H1 (cell line): ENCODE data around the gene SNTG2. TPM values are rescaled to one million over a fixed set of nuclear protein-coding genes. Genes with fewer than 3 reads are reported as not detected.

Experiments used
- CTCF ChIA-PET: fragments of 300-600 bp; sonication (Branson Sonifier 250); formaldehyde crosslinking; loops from one replicate; lab custom pipeline; 2021; ENCODE audit not compliant: partially characterized antibody; lab: Charles Lee
- POLR2A ChIA-PET: fragments of 300-600 bp; sonication (Branson Sonifier 250); formaldehyde crosslinking; loops from one replicate; lab custom pipeline; 2021; ENCODE audit warnings: inconsistent platforms; ENCODE audit not compliant: partially characterized antibody; lab: Charles Lee
- DNase-seq, 2 experiments: peaks; one replicate each; pipeline versions ENCODE4 v3.0.0 to v3.0.0-alpha.2; 2010 to 2022; ENCODE audit warnings: low spot score in 2 of 2, low read depth in 1 of 2, mixed read lengths in 1 of 2
- FAIRE-seq: peaks from 2 replicates; lab custom pipeline; 2011; peaks lifted over from hg19 to GRCh38; lab: Jason Lieb, UNC
- H2AFZ ChIP-seq: 2 replicates; pipeline ENCODE4 v1.8.1; 2012; ENCODE audit warnings: low read length, inconsistent platforms
- H2AK5ac ChIP-seq: 2 replicates; pipeline ENCODE4 v1.6.1; 2013; ENCODE audit warnings: low read depth, low read length
- H2BK120ac ChIP-seq: replicated peaks from 2 replicates; pipeline ENCODE3; 2013; ENCODE audit warnings: low read depth, low read length, inconsistent platforms
- H2BK12ac ChIP-seq: 2 replicates; pipeline ENCODE4 v1.6.1; 2013; ENCODE audit warnings: low read depth, low read length
- H2BK15ac ChIP-seq: 2 replicates; pipeline ENCODE4 v1.6.1; 2013; ENCODE audit warnings: low read length
- H2BK20ac ChIP-seq: 2 replicates; pipeline ENCODE4 v1.6.1; 2013; ENCODE audit warnings: low read length
- H2BK5ac ChIP-seq: 2 replicates; pipeline ENCODE4 v1.6.1; 2013; ENCODE audit warnings: low read depth, low read length
- H3K14ac ChIP-seq: 2 replicates; pipeline ENCODE4 v1.6.1; 2013; ENCODE audit warnings: inconsistent platforms; ENCODE audit not compliant: insufficient read length
- H3K18ac ChIP-seq: 2 replicates; pipeline ENCODE4 v1.6.1; 2013; ENCODE audit warnings: low read length; ENCODE audit errors: extremely low read depth
- H3K23ac ChIP-seq: 2 replicates; pipeline ENCODE4 v1.6.1; 2013; ENCODE audit warnings: inconsistent platforms; ENCODE audit not compliant: insufficient read length
- H3K23me2 ChIP-seq: 2 replicates; pipeline ENCODE4 v1.6.1; 2013; ENCODE audit warnings: low read depth, low read length
- H3K27ac ChIP-seq: 2 replicates; pipeline ENCODE4 v1.6.1; 2011; ENCODE audit warnings: low read depth, low read length, inconsistent platforms
- H3K27me3 ChIP-seq, 4 experiments: replicated peaks in 1 of 4; 1 replicate in 1 of 4; 2 replicates in 3 of 4; pipeline versions ENCODE4 v1.6.1 to v1.8.1; 2011 to 2013; ENCODE audit warnings: low read length in 3 of 4, mild to moderate bottlenecking in 3 of 4, inconsistent platforms in 2 of 4, mixed read lengths in 2 of 4, moderate library complexity in 1 of 4; ENCODE audit not compliant: control insufficient read depth in 3 of 4, insufficient read depth in 3 of 4; ENCODE audit errors: extremely low read depth in 1 of 4
- H3K36me3 ChIP-seq, 4 experiments: 2 replicates each; pipeline versions ENCODE4 v1.6.1 to v1.8.1; 2011 to 2013; ENCODE audit warnings: mild to moderate bottlenecking in 4 of 4, low read length in 3 of 4, moderate library complexity in 2 of 4, control low read depth in 1 of 4, inconsistent platforms in 1 of 4; ENCODE audit not compliant: insufficient read depth in 4 of 4, control insufficient read depth in 2 of 4
- H3K4ac ChIP-seq: replicated peaks from 2 replicates; pipeline ENCODE3; 2013; ENCODE audit warnings: low read length, low read depth, mixed read lengths, inconsistent platforms; ENCODE audit not compliant: insufficient read length
- H3K4me1 ChIP-seq, 4 experiments: replicated peaks in 1 of 4; 1 replicate in 1 of 4; 2 replicates in 3 of 4; pipeline versions ENCODE4 v1.6.1 to v1.8.1; 2011 to 2013; ENCODE audit warnings: low read length in 3 of 4, inconsistent platforms in 2 of 4, mixed read lengths in 1 of 4; ENCODE audit not compliant: insufficient read depth in 4 of 4, control insufficient read depth in 3 of 4
- H3K4me2 ChIP-seq, 2 experiments: 2 replicates each; pipeline versions ENCODE4 v1.6.1 to v1.8.1; 2011 to 2013; ENCODE audit warnings: low read depth in 2 of 2, low read length in 2 of 2, control low read depth in 1 of 2, inconsistent platforms in 1 of 2, mild to moderate bottlenecking in 1 of 2; ENCODE audit not compliant: insufficient read depth in 1 of 2
- H3K4me3 ChIP-seq, 4 experiments: fragments of 200-600, 300-600 bp in 1 of 4; sonication (generic), shearing (Covaris generic), sonication (Bioruptor Twin) in 1 of 4; 2 replicates each; pipeline versions ENCODE4 v1.5.1 to v1.8.1; 2011 to 2016; ENCODE audit warnings: low read length in 4 of 4, low read depth in 3 of 4, control low read depth in 2 of 4, inconsistent platforms in 2 of 4, mild to moderate bottlenecking in 2 of 4, mixed read lengths in 1 of 4, moderate library complexity in 1 of 4; ENCODE audit not compliant: insufficient read depth in 2 of 4; ENCODE audit errors: extremely low read depth in 1 of 4
- H3K56ac ChIP-seq: replicated peaks from 2 replicates; pipeline ENCODE3; 2013; ENCODE audit warnings: low read depth, mild to moderate bottlenecking, mixed read lengths, low read length, inconsistent platforms; ENCODE audit not compliant: insufficient read length
- H3K79me1 ChIP-seq: 2 replicates; pipeline ENCODE4 v1.6.1; 2013; ENCODE audit warnings: low read depth, low read length, control low read depth
- H3K79me2 ChIP-seq, 2 experiments: 2 replicates each; pipeline versions ENCODE4 v1.6.1 to v1.8.1; 2012 to 2013; ENCODE audit warnings: low read length in 2 of 2, mild to moderate bottlenecking in 2 of 2, inconsistent platforms in 1 of 2; ENCODE audit not compliant: insufficient read depth in 2 of 2, control insufficient read depth in 1 of 2
- H3K9ac ChIP-seq, 4 experiments: replicated peaks in 1 of 4; 1 replicate in 1 of 4; 2 replicates in 3 of 4; pipeline versions ENCODE4 v1.6.1 to v1.8.1; 2011 to 2013; ENCODE audit warnings: low read depth in 3 of 4, low read length in 3 of 4, control low read depth in 2 of 4, mild to moderate bottlenecking in 2 of 4, moderate library complexity in 2 of 4, inconsistent platforms in 1 of 4; ENCODE audit errors: extremely low read depth in 1 of 4
- H3K9me3 ChIP-seq, 2 experiments: 2 replicates each; pipeline versions ENCODE4 v1.6.1 to v1.8.1; 2012 to 2013; ENCODE audit warnings: mild to moderate bottlenecking in 2 of 2, moderate library complexity in 2 of 2, control low read depth in 1 of 2, inconsistent platforms in 1 of 2, low read depth in 1 of 2, low read length in 1 of 2, mixed read lengths in 1 of 2; ENCODE audit not compliant: insufficient read depth in 2 of 2
- H4K20me1 ChIP-seq, 2 experiments: replicated peaks in 1 of 2; 2 replicates each; pipeline versions ENCODE3 to v1.8.1; 2011 to 2013; ENCODE audit warnings: inconsistent platforms in 2 of 2, low read length in 2 of 2, mild to moderate bottlenecking in 1 of 2; ENCODE audit not compliant: insufficient read depth in 2 of 2, control insufficient read depth in 1 of 2
- H4K5ac ChIP-seq: 2 replicates; pipeline ENCODE4 v1.6.1; 2013; ENCODE audit warnings: low read length, low read depth, mixed read lengths, inconsistent platforms; ENCODE audit not compliant: insufficient read length
- H4K8ac ChIP-seq: 2 replicates; pipeline ENCODE4 v1.8.0; 2013; ENCODE audit warnings: mild to moderate bottlenecking, moderate library complexity, low read length, inconsistent platforms; ENCODE audit not compliant: insufficient read depth; ENCODE audit errors: extremely low read depth
- H4K91ac ChIP-seq: replicated peaks from 2 replicates; pipeline ENCODE3; 2013; ENCODE audit warnings: low read length, mixed read lengths, inconsistent platforms; ENCODE audit not compliant: insufficient read length
- EP300 ChIP-seq, 2 experiments: IDR thresholded peaks; 1 replicate in 1 of 2; 2 replicates in 1 of 2; pipeline ENCODE4 v1.6.1; 2011 to 2012; ENCODE audit warnings: low read depth in 2 of 2, low read length in 2 of 2, mild to moderate bottlenecking in 2 of 2, borderline replicate concordance in 1 of 2, inconsistent platforms in 1 of 2, moderate library complexity in 1 of 2
- GTF2F1 ChIP-seq: IDR thresholded peaks from 2 replicates; pipeline ENCODE4 v1.6.1; 2012; ENCODE audit warnings: low read depth, low read length, improper control_type of control experiment, borderline replicate concordance
- RBBP5 ChIP-seq: IDR thresholded peaks from 2 replicates; pipeline ENCODE4 v1.7.1; 2012; ENCODE audit warnings: low read depth, mild to moderate bottlenecking, inconsistent platforms, low read length, moderate library complexity, borderline replicate concordance
- SIRT6 ChIP-seq: IDR thresholded peaks from one replicate; pipeline ENCODE4 v1.7.1; 2012; ENCODE audit warnings: low read length, inconsistent platforms
- TEAD4 ChIP-seq: IDR thresholded peaks from 2 replicates; pipeline ENCODE4 v1.6.1; 2012; ENCODE audit warnings: low read depth, low read length, inconsistent platforms, mixed read lengths
- WGBS, 2 experiments: shearing (Covaris generic) in 1 of 2; methylation state at CpG; one replicate each; pipeline versions ENCODE4 v1.1.6 to v1.1.7; 2013 to 2015; ENCODE audit warnings: low lambda C conversion rate in 2 of 2, mixed read lengths in 2 of 2, inconsistent platforms in 1 of 2, low coverage in 1 of 2, missing lambda C conversion rate in 1 of 2; ENCODE audit not compliant: insufficient replicate concordance in 2 of 2, insufficient coverage in 1 of 2, insufficient read length in 1 of 2; ENCODE audit errors: extremely low coverage in 1 of 2, missing lambda C conversion rate in 1 of 2; 5-methylcytosine and 5-hydroxymethylcytosine counted together
- polyA plus RNA-seq, 7 experiments: library from polyadenylated mRNA; depleted of rRNA in 3 of 7; stranded (reverse) in 5 of 7; unstranded in 2 of 7; fragments of >200 nt in 5 of 7; fragments of 200-250 nt in 2 of 7; gene quantifications; 1 replicate in 5 of 7; 2 replicates in 1 of 7; 4 replicates in 1 of 7; pipeline versions ENCODE4 v1.2.1 to v1.2.3, GENCODE V29; 2011 to 2013; ENCODE audit warnings: missing spikeins in 2 of 7, mixed read lengths in 2 of 7
- total RNA-seq: library from RNA; stranded (reverse); fragmentation: NEBNext Ultra II Directional; extraction: Animal tissue kit (Norgen Biotek cat#: 25700); gene quantifications from 2 replicates; pipeline ENCODE4 v1.2.1, GENCODE V29; 2021

SNTG2 gene
- total and polyA plus RNA-seq, 2 of the 8 experiments (the other 6 are each of a cell fraction or from before 2014, with no cell fraction given): 6.6 to 18.1 TPM

- peaks cover 4% of the 10 kb centered on the region; the same call in 1 of the 2 replicates for H3K79me1 ChIP-seq
- no peak overlapping the region for H2BK5ac ChIP-seq
- H3K9ac ChIP-seq: no peak overlapping the region
- WGBS, 2 experiments: 92% methylated on average over 10 of the region's 10 CpGs; no CpG with 5 or more reads in 1 of the 2 experiments
- H4K91ac ChIP-seq: no peak overlapping the region
- H2BK120ac ChIP-seq: no peak overlapping the region
- H3K23ac ChIP-seq: no peak overlapping the region
- no peak overlapping the region for H4K5ac ChIP-seq
- ChIA-PET POLR2A (interaction anchor here (1.2 kb wide), 1 partner anchor 150 kb away, joined by 5 read pairs; no protein-coding TSS in a partner anchor), CTCF (interaction anchor here (1.0 to 1.4 kb wide), 3 partner anchors 38 to 149 kb away, joined by 3 to 4 read pairs (median 3); no protein-coding TSS in a partner anchor)
- H2BK15ac ChIP-seq: no peak overlapping the region
- no peak overlapping the region for H3K27ac ChIP-seq
- no peak overlapping the region for H3K18ac ChIP-seq
- no peak overlapping the region for H2BK20ac ChIP-seq
- H4K20me1 ChIP-seq: peaks cover 0 to 2% of the 10 kb centered on the region in 2 experiments
- no peak overlapping the region for H3K4me3 ChIP-seq
- no peaks in the 10 kb centered on the region for H3K4me1 ChIP-seq
- H3K56ac ChIP-seq: no peak overlapping the region
- no peak overlapping the region for H2AFZ ChIP-seq
- no peaks in the 10 kb centered on the region; a peak in 1 of 8 replicates for H3K36me3 ChIP-seq
- H3K27me3 ChIP-seq: no peaks in the 10 kb centered on the region; a peak in 1 of 7 replicates
- H3K23me2 ChIP-seq: peaks cover 5% of the 10 kb centered on the region; the same call in 1 of the 2 replicates
- no peak overlapping the region for H3K14ac ChIP-seq
- H3K79me2 ChIP-seq: no peaks in the 10 kb centered on the region
- no peak overlapping the region for H2AK5ac ChIP-seq
- no peak overlapping the region for H4K8ac ChIP-seq
- H3K4me2 ChIP-seq: no peak overlapping the region
- no peak overlapping the region for H3K4ac ChIP-seq
- H2BK12ac ChIP-seq: no peak overlapping the region
- no peak for DNase-seq
- no peak for FAIRE-seq
- no peaks in the 10 kb centered on the region for H3K9me3 ChIP-seq
- TF ChIP-seq EP300 (IDR thresholded peaks at IDR 0.05; ENCODE audit: borderline replicate concordance in 1 of 2, low read depth in 2 of 2, low read length in 2 of 2) (no peak), TEAD4 (no peak), GTF2F1 (no peak), RBBP5 (no peak), SIRT6 (no peak)
Observed at GRCh38 chr2:1283871-1284270, 333.2 kb downstream of the SNTG2 start.
